IPS-20b (cell line): ENCODE measurements around the gene LRRC3C.
A peak's percentile ranks its signal among the peaks of the same experiment; 100 is the strongest.

Source experiments
- H3K27ac ChIP-seq: one replicate; pipeline ENCODE4 v1.5.1; 2013; ENCODE audit warnings: low read length
- H3K27me3 ChIP-seq: 2 replicates; pipeline ENCODE4 v1.6.1; 2013; ENCODE audit warnings: mild to moderate bottlenecking, low read length, inconsistent platforms; ENCODE audit not compliant: insufficient read depth
- H3K36me3 ChIP-seq: 2 replicates; pipeline ENCODE4 v1.6.1; 2013; ENCODE audit warnings: low read depth, mild to moderate bottlenecking, inconsistent platforms, low read length, moderate library complexity; ENCODE audit not compliant: insufficient read depth
- H3K4me1 ChIP-seq: 2 replicates; pipeline ENCODE4 v1.6.1; 2013; ENCODE audit warnings: mild to moderate bottlenecking, control low read depth, inconsistent platforms, low read length, moderate library complexity; ENCODE audit not compliant: insufficient read depth
- H3K4me3 ChIP-seq: 2 replicates; pipeline ENCODE4 v1.5.1; 2013; ENCODE audit warnings: mild to moderate bottlenecking, low read length, inconsistent platforms
- H3K9ac ChIP-seq: 2 replicates; pipeline ENCODE4 v1.6.1; 2013; ENCODE audit warnings: low read depth, mild to moderate bottlenecking, inconsistent platforms, low read length, moderate library complexity
- H3K9me3 ChIP-seq: 2 replicates; pipeline ENCODE4 v1.6.1; 2013; ENCODE audit warnings: mild to moderate bottlenecking, low read depth, low read length, inconsistent platforms; ENCODE audit not compliant: insufficient read depth

LRRC3C gene

DNA sequence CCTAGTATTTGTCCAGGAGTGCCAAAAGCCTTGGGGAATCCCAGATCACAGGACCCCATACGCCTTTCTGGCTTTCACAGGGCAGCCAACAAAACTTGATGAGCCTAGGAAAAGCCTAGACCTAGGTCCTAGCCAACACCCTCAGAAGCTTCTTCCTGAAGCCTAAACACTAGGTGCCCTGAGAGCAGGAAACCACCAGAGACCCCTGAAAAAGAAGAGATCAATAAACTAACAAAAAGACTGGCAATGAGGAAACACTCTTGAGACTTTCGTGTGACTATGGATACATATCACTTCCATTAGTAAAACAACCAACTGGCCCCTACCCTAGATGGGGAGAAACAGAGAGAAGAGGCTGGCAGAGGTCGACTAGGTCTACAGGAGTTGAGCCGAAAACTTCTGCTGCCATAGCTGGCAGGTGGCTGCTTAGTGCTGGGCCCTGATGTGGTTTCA, 1.4 kb upstream of the LRRC3C start:
- H3K9me3 ChIP-seq = no peaks in the 10 kb centered on the region
- H3K27me3 ChIP-seq = no peaks in the 10 kb centered on the region
- H3K9ac ChIP-seq = peak overlapping the region; percentile 84; the same call in 1 of the 2 replicates
- H3K36me3 ChIP-seq = peaks cover 28% of the 10 kb centered on the region
- peaks cover 4% of the 10 kb centered on the region; the same call in 1 of the 2 replicates for H3K4me1 ChIP-seq
- peak overlapping the region; percentile 72 for H3K27ac ChIP-seq
- H3K4me3 ChIP-seq = peak overlapping the region; percentile 72

DNA sequence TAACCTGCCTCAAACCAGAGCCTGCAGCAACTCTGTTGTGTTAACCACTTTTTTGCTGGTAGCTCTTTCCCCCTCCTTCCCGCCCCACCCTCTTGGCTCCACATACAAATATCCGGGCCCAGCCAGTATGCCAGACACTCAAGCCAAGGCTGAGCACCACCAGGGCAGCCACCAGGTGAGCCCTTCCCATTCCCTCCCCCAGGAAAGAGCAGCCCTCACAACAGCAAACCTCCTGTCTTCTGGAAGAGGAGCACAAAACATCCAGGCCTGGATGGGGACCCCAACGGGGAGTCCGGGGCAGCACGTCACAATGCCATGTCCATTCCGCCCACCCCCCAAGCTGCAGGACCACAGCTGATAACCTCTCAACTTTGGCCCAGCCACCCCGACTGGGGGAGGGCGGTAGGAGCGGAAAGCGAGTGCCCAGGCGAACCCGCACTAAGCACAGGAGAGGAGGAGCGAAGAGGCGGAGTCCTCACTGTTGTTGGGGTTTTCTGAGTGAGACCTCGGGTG, 888 bp upstream of the LRRC3C start:
- Histone ChIP-seq H3K36me3 (peaks cover 23% of the 10 kb centered on the region), H3K27ac (peak overlapping the region; percentile 72), H3K9me3 (no peaks in the 10 kb centered on the region), H3K27me3 (no peaks in the 10 kb centered on the region), H3K4me3 (peak overlapping the region; percentile 72), H3K9ac (peak overlapping the region; percentile 84; the same call in 1 of the 2 replicates), H3K4me1 (peaks cover 4% of the 10 kb centered on the region; the same call in 1 of the 2 replicates)

DNA sequence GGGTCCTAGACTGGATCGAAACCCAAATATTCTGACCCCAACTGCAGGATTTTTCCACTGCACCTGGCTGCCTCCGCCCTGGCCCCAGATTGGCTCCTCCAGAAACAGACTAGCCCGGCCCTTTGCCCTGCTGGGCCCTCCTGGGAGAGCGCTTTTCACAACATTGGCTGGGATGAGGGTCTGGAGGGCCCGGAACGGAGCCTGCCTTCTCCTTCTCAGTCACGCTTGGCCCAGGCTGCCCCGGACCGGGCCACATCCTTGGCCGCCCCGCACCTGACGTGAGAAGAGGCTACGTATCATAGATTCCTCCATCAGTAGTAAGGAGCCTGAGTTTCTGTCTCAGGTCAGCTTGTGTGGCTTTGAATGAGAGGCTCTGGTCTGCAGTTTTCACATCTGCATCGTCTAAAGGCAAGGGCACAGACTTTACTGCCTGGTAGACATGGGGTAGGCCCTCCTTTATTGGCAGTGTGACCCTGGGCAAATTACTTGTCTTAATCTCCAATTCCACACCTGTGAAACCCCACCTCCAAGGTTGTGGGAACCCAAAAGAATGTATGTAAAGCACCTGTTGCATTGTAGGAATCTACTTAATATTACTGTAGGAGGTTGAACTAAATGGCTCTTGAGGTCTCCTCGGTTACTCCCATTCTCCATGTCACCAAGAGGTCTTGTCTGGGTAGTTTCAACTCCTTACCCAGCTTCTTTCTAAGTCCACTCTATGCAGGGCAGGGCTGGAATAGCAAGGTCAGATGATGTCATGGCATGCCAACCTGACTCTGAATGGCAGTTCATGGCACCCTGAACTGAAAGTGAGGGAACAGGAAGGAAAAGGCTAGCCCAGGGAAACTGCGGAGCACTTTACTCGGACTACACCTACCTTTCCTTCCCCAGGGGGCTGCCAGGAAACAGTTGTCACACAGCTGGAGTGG, 661 bp downstream of the LRRC3C start:
- H3K27ac ChIP-seq = no peak overlapping the region

DNA sequence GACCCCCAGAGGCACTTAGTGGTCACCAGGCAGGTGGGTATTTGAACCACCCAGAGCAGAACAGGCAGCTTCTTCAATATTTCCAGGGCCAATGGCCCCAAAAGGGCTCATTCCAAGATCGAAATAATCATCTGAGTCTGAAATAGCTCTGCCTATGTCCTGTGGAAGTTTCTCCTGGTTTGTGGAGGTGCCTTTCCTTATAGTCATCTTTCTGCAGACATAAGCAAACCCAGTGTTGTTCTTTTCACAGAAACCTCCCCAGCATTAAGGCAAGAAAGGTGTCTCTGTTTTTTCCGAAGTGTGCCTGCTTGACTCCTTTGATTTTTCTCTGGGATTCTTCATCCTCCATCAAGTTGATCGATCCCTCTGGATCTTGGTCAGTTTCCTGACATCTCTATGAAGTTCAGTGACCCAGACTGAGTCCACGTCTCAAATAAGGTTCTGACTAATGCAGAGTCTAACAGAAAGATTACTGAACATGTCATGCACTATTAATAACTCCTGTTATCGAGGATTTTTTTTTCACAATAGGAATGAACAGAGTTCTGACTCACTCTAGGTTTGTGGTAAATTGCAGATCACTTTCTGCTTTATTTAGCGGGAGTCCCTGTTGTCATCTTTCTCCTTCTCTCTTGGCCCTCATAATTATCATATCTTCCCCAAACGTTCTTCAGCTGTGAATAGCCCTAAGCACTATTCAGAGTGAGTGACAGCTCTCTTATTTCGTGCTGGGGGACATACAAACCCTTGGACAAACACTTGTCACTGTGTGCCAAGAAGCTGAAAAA, 1.5 kb downstream of the LRRC3C start:
- Histone ChIP-seq H3K9ac (no peak overlapping the region), H3K4me1 (peaks cover 6% of the 10 kb centered on the region; the same call in 1 of the 2 replicates), H3K4me3 (no peak overlapping the region), H3K27ac (no peak overlapping the region), H3K36me3 (no peaks in the 10 kb centered on the region), H3K9me3 (no peaks in the 10 kb centered on the region), H3K27me3 (no peaks in the 10 kb centered on the region)

More for the DNA sequence above, 661 bp downstream of the LRRC3C start:
- peak overlapping the region; percentile 72 for H3K4me3 ChIP-seq
- no peaks in the 10 kb centered on the region for H3K9me3 ChIP-seq
- H3K27me3 ChIP-seq = no peaks in the 10 kb centered on the region
- H3K9ac ChIP-seq = peak overlapping the region; percentile 64; the same call in 1 of the 2 replicates
- H3K4me1 ChIP-seq = peaks cover 4% of the 10 kb centered on the region; the same call in 1 of the 2 replicates
- peaks cover 8% of the 10 kb centered on the region for H3K36me3 ChIP-seq

DNA sequence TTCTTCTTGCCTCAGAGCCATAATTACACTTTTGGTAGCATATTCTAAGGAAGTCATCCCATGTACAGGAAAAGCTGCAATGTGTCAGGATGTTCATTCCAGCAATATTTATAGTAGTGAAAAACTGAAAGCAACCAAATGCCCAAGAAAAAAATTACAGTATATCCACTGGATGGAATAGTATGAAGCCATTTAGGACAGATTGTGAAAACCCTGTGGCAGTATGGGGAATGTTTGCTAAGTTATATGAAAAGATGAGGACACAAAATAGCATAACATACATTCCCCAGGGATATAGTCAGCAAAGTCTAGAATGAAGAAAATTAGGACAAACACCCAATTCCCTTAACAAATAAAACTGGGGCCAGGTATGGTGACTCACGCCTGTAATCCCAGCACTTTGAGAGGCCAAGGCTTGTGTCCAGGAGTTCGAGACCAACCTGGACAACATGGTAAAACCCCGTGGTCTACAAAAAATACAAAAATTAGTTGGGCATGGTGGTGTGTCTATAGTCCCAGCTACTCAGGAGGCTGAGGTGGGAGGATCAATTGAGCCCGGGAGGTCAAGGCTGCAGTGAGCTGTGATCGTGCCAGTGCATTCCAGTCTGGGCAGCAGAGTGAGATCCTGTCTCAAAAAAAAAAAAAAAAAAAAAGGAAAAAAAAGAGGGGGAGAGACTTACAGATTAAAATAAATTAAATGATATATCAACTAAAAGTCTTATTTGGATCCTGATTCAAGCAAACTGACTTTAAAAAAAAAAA, 2.3 kb downstream of the LRRC3C start:
- H3K27ac ChIP-seq = no peak overlapping the region
- H3K4me1 ChIP-seq = peaks cover 8% of the 10 kb centered on the region; the same call in 1 of the 2 replicates
- no peaks in the 10 kb centered on the region for H3K27me3 ChIP-seq
- H3K36me3 ChIP-seq = no peaks in the 10 kb centered on the region
- no peaks in the 10 kb centered on the region for H3K9me3 ChIP-seq
- no peak overlapping the region for H3K9ac ChIP-seq
- no peak overlapping the region for H3K4me3 ChIP-seq

DNA sequence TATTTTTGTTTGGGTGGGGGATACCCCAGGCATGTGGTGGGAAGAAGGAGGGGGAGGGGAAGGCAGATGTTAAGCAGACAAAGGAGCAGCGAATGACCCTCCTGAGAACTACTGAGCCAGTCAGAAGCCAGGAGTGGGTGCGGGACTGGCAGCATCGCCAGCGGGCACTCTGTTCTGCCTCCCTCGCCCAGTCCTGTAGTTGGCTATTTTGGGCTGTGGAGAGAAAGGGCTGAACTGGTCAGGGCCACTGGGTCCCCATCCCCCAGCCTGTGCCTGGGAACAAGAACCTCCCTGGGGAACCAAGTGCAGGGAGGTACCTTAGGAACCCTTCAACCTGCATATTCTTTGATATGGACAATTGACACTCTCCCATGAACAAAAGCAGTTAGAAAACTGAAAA, 6.4 kb downstream of the LRRC3C start:
- Histone ChIP-seq H3K9ac (no peak overlapping the region; the same call in 1 of the 2 replicates), H3K9me3 (no peaks in the 10 kb centered on the region), H3K27ac (no peak overlapping the region), H3K4me3 (no peak overlapping the region), H3K27me3 (no peaks in the 10 kb centered on the region), H3K36me3 (no peaks in the 10 kb centered on the region), H3K4me1 (peaks cover 4% of the 10 kb centered on the region)

DNA sequence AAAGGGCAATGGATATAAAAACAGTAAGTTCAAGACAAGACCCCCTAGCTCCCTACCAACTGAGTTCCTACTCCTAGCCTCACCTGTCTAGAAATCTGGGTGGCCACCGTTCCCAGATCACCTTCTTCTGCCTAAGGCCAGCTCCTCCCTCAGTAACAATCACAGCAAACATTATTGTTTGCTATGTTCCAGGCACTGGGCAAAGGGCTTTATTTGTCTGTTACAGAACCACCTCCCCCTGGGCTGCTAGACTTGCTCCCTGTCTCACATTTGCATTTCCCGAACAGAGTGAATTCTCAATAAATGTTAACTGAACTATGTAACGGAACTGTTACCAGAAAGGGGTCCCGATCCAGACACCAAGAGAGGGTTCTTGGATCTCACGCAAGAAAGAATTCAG, 6.8 kb downstream of the LRRC3C start:
- no peaks in the 10 kb centered on the region for H3K36me3 ChIP-seq
- no peaks in the 10 kb centered on the region for H3K9me3 ChIP-seq
- no peak overlapping the region for H3K27ac ChIP-seq
- no peak overlapping the region for H3K4me3 ChIP-seq
- H3K4me1 ChIP-seq = peaks cover 4% of the 10 kb centered on the region
- no peak overlapping the region; the same call in 1 of the 2 replicates for H3K9ac ChIP-seq
- H3K27me3 ChIP-seq = no peaks in the 10 kb centered on the region

DNA sequence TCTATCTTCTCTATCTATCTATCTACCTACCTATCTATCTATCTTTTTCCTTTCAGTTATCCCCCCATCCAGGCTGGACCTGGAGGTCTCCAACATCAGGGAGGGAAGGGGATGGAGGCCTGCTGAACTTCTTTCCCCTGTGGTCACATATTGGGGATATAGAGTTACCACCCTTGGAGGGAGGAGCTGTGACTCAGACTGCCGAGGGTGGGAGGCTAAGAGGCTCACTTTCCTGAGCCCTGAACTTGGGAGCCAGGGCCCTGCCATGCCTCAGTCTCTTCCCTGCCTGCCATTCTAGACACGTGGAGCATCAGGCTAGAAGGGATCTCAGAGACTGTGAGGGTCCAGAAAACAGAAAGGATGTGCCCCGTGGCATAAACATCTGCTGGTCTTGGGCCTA, 8.4 kb downstream of the LRRC3C start:
- Histone ChIP-seq H3K9me3 (no peaks in the 10 kb centered on the region), H3K4me3 (no peak overlapping the region), H3K36me3 (no peaks in the 10 kb centered on the region), H3K27me3 (no peaks in the 10 kb centered on the region), H3K27ac (no peak overlapping the region), H3K4me1 (peaks cover 4% of the 10 kb centered on the region), H3K9ac (no peak overlapping the region)

DNA sequence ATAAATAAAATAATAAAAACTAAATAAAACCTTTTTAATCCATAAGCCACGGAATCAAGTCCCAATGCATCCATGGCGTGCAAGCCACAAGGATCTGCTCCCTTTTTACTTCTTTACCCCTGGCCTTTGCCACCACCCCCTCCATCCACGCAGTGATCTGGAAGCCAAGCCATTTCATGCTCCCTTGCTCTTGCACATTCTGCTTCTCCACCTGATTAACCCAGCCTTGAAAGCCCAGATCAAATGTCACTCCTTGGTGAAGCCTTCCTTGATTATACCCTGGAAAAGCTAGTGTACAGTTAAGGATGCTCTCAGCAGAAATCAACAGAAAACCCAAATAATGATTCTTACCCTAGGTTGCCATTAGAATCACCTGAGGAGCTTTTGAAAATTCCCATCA, 9.9 kb downstream of the LRRC3C start:
- Histone ChIP-seq H3K9ac (no peak overlapping the region), H3K27ac (no peak overlapping the region), H3K9me3 (no peaks in the 10 kb centered on the region), H3K4me3 (no peak overlapping the region), H3K4me1 (peaks cover 4% of the 10 kb centered on the region), H3K27me3 (no peaks in the 10 kb centered on the region), H3K36me3 (no peaks in the 10 kb centered on the region)

DNA sequence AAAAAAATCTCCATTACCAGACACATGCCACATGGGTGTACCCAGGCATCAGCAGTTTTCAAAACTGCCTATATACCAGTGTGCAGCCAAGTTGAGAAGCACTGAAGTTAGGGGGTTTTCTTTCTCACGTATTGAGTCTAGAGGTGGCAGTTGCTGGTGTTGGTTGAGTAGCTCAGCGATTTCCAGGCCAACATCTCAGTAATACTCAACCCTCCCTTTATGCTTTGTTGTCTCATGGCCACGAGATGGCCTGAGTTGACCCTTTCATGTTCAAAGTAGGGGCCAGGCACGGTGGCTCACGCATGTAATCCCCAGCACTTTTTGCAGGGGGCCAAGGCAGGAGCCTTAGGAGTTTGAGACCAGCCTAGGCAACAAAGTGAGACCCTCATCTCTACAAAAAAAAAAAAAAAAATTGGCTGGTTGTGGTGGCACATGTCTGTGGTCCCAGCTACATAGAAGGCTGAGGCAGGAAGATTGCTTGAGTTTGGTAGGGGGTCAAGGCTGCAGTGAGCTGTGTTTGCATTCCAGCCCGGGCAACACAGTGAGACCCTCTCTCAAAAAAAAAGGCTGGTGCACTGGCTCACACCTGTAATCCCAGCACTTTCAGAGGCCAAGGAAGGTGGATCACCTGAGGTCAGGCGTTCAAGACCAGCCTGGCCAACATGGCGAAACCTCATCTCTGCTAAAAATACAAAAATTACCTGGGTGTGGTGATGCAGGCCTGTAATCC, 10.8 kb downstream of the LRRC3C start:
- H3K9ac ChIP-seq = no peak overlapping the region
- H3K27me3 ChIP-seq = no peaks in the 10 kb centered on the region
- no peaks in the 10 kb centered on the region for H3K36me3 ChIP-seq
- no peaks in the 10 kb centered on the region for H3K9me3 ChIP-seq
- H3K4me3 ChIP-seq = no peak overlapping the region
- H3K27ac ChIP-seq = no peak overlapping the region
- peaks cover 4% of the 10 kb centered on the region for H3K4me1 ChIP-seq
